GM10266 (cell line): Measurements from ENCODE around the gene WLS.

Experiments used
- DNase-seq: peaks from one replicate; pipeline ENCODE4 v3.0.0; 2012; ENCODE audit errors: extremely low spot score
- TF ChIP-seq, protein P1 (sequence below): IDR thresholded peaks from 2 replicates; pipeline ENCODE4 v1.5.1; 2012; ENCODE audit warnings: mild to moderate bottlenecking, low read depth; ENCODE audit not compliant: control insufficient read depth, insufficient read depth; ENCODE audit errors: missing control alignments

The WLS gene

GRCh38 chr1:68232289-68233148 is at the start of gene WLS:
WLS (minus strand) TSS chr1:68232523; CDS start chr1:68232299, 224 bp downstream.
- TF ChIP-seq, protein P1, sequence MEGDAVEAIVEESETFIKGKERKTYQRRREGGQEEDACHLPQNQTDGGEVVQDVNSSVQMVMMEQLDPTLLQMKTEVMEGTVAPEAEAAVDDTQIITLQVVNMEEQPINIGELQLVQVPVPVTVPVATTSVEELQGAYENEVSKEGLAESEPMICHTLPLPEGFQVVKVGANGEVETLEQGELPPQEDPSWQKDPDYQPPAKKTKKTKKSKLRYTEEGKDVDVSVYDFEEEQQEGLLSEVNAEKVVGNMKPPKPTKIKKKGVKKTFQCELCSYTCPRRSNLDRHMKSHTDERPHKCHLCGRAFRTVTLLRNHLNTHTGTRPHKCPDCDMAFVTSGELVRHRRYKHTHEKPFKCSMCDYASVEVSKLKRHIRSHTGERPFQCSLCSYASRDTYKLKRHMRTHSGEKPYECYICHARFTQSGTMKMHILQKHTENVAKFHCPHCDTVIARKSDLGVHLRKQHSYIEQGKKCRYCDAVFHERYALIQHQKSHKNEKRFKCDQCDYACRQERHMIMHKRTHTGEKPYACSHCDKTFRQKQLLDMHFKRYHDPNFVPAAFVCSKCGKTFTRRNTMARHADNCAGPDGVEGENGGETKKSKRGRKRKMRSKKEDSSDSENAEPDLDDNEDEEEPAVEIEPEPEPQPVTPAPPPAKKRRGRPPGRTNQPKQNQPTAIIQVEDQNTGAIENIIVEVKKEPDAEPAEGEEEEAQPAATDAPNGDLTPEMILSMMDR = no peak
- no peak for DNase-seq

DNA sequence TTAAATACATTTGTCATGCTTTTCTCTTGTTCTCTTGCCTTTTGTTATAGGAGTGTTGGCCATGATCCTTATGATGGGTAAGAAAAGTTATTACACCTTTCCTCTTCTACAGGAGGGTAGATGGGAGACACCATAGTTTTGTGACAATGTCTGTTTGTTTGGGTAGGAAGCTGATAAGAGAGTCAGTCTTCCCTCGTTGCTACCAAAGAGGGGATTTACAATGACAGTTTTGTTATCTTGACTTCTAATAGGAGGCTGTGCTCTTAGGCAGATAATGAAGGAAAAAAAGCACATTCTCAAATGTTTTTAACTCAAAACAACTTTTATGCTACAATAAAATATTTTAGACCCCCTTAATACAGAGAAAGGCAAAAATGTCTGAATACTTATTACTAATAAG is 48.0 kb upstream of the WLS start:
- TF ChIP-seq, protein P1 = no peak
- no peak for DNase-seq

DNA sequence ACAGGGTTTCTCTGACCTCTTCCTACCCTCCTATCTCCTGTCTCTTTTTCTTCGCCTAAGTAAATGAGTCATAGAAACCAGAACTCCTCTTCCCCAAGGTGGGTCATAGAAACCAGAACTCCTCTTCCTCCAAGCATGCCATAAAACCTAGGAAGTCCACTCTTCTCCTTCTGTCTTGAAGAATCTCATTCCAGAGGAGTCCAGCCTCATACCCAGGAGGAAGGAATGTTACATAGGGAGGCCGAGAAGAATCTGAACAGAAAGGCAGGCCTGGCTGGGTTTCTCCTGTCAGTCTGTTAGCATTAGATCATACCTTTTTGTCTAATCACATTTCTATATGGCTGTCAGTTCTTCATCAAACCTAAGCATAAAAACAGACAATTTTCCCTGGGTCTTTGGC is 47.5 kb upstream of the WLS start:
- DNase-seq = no peak
- TF ChIP-seq, protein P1 = no peak

GRCh38 chr1:68278221-68278620 is 45.9 kb upstream of the WLS start:
- no peak for DNase-seq
- TF ChIP-seq, protein P1 = no peak

- TF ChIP-seq, protein P1 = no peak
- DNase-seq = no peak
Measured at GRCh38 chr1:68276448-68276847, 44.1 kb upstream of the WLS start.

GRCh38 chr1:68273530-68273929 is 41.2 kb upstream of the WLS start:
- DNase-seq = no peak
- TF ChIP-seq, protein P1 = no peak

DNA sequence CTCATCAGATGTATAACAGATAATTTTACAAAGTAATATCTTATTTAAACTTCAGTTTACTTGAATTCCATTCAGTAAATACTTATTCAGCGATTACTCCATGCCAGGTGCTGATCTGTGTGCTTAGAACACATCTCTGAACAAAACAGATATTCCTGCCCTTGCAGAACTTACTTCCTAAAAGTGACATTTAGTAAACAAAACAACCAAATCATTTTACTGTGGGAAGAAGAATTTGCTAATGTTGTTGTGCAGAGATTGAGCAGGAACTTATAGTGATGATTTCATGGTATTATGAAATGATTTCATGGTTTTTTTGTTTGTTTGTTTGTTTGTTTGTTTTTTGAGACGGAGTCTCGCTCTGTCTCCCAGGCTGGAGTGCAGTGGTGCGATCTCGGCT is 39.3 kb upstream of the WLS start:
- no peak for DNase-seq
- TF ChIP-seq, protein P1 = no peak
